GM13976 (cell line): ENCODE measurements around the gene PTPN3.

Source experiments
- DNase-seq: peaks from one replicate; pipeline ENCODE4 v3.0.0; 2012; ENCODE audit warnings: low spot score
- CTCF ChIP-seq: IDR thresholded peaks from 2 replicates; pipeline ENCODE4 v1.5.1; 2012; ENCODE audit warnings: borderline replicate concordance, mild to moderate bottlenecking; ENCODE audit not compliant: insufficient read depth; ENCODE audit errors: extremely low read depth, missing control alignments, control extremely low read depth
- in situ Hi-C: fragments of 300-500 bp; cut with MboI; formaldehyde crosslinking; loops from one replicate; pipeline ENCODE4 v1.12.0; 2022; ENCODE audit warnings: low sequenced_read_pairs, mixed read lengths, inconsistent platforms; ENCODE audit not compliant: unreplicated experiment

PTPN3 gene

DNA sequence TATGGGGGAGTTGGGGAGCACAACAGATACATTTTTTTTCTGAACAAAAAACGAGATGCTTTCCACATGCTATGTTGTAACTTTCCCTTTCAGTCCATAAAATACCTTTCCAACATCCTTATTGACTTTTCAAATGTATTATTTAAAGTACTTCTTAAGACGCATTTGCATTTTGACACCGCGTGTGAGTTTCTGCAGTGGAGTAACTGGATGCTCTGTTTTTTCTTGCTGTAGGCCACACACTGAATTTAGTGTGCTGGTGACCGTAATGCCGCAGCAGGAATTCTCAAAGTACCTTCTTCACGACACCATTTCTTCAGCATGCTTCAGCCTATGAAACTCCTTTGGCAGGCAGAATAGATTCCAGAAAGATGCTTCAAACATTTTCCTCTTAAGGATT, 163.0 kb downstream of the PTPN3 start:
- no peak for TF ChIP-seq CTCF
- in situ Hi-C loops: no loop called here

DNA sequence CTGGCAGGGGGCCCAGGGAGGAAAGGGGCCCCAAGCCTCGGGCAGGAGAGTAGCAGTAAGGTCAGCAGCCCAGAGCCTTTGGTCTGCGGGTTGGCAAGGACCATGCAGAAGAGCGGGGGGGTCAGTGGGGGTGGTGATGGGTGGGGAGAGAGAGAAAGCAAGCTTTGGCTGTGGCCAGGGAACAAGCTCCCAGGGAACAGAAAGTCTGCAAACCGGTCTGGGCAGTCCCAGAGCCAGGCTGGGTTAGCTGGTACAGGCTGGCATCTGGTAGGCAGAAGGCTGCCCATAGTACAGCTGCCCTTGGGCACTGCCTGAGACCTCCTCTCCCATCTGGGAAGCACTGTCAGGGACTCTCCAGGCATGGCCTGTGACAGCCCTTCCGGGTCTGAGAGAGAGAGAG, 166.8 kb downstream of the PTPN3 start:
- TF ChIP-seq CTCF: no peak
- in situ Hi-C loops: no loop called here
- DNase-seq: no peak

More for the DNA sequence above, 163.0 kb downstream of the PTPN3 start:
- DNase-seq: no peak

- in situ Hi-C loops: no loop called here
- TF ChIP-seq CTCF: no peak
- DNase-seq: no peak
These were observed 168.4 kb downstream of the PTPN3 start for GRCh38 chr9:109329638-109330258.

GRCh38 chr9:109328978-109329637, 169.0 kb downstream of the PTPN3 start:
- no peak for DNase-seq
- in situ Hi-C loops: no loop called here
- TF ChIP-seq CTCF: no peak
